GM21381 (cell line): ENCODE measurements around the gene SDK2.
"Not testable (repeated sequence)": the region's sequence is repeated elsewhere in the genome, so short reads cannot be mapped to it uniquely, and the experiment has no call there.

Experiments used
- ATAC-seq: cut with Tn5 transposase; IDR thresholded peaks from one replicate; pipeline ENCODE4 v1.9.1; 2021; ENCODE audit warnings: mild to moderate bottlenecking, moderate library complexity; ENCODE audit not compliant: unreplicated experiment

SDK2 gene

DNA sequence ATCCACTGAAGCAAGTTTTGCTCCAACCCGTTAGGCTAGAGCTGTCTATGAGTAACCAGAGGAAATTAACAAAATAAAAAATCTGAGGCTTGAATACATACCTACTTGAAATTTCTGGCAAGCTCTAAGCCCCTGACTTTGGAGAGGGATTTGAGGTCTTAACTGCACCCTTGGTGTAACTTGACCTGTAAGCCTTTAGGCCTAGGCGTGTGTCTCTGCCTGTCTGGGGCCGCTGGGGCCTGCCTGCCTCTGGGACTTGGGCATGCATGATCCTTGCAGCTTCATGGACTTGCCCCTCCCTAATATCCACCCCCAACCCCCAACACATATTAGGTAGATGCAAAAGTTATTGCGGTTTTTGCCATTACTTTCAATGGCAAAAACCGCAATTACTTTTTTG is 328.8 kb downstream of the SDK2 start:
- ATAC-seq, result no peak

DNA sequence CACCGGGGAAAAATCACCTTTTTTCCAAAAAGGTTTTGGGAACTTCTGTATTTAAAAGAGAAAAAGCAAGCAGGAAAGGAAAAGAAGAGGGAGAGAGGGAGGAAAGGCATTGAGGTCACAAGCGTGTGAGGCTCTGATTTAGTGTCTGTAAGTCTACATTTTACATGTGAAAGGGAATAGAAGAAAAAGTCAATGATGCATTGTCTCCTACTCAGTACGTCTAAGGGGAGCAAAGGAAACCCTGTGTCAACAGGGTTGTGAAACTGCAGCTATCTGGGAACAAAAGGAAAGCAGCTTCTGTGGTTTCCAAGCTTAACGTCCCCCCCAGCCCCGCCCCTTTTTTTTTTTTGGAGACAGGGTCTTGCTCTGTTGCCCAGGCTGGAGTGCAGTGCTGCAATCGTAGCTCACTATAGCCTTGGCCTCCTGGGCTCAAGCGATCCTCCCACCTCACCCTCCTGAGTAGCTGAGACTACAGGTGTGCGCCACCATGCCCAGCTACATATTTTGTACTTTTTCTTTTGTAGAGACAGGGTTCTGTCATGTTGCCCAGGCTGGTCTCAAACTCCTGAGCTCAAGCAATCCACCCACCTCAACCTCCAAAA is 330.6 kb downstream of the SDK2 start:
- ATAC-seq, result no peak

DNA sequence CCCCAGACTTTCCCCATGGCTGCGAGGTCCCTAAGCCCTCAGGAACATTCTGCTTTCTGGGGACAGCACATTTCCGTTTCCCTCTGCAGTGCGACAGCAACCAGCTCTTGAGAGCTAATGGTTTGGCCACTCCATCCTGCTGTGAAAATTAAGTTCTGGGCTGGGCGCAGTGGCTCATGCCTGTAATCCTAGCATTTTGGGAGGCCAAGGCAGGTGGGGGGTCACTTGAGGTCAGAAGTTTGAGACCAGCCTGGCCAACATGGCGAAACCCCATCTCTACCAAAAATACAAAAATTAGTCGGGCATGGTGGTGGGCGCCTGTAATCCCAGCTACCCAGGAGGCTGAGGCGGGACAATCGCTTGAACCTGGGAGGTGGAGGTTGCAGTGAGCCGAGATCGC is 331.4 kb downstream of the SDK2 start:
- not testable (repeated sequence) for ATAC-seq

DNA sequence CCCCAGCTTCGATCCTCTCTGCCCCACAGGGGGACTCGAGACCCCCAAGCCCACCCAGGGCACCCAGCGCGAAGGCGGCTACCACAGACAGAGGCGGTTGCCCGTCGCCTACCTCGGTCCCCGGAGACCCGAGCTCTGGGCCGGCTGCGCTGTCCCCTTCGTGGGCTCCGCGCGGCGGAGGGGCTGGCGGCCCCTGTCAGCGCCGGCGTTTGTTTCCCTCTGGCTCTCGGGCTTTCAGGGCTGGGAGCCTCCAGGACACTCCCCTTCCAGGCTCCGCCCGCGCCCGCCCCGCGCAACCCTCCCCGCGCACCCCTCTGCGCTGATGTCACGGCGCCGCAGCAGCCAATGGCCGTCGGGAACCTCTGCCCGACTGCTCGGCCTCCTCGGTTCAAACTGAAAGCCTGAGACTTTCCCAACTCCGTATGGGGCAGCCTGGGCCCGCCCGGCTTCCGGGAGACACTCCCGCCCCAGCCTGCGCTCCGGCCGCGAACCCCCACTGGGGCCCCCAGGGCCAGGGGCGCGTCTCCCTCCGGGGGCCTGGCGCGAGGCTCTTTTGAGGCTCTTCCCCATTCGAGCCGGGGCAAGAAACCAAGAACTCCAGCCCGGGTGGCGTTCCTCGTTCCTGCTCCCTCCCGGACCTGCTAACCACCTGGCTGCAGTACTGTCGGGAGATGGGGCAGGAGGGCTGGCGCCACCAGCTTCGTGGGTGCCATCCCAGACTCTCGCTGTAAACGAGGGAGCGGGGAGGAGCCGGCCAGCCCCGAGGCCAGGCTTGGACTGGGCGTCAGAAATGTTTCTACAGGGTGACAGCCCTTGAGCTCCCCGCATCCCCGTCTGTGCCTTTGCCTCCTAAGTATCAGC is 332.2 kb downstream of the SDK2 start, which contains the start of gene CDC42EP4:
Gene CDC42EP4 (minus strand): TSS at position 221 of the 861 bp plus-strand sequence. CDS start 25,501 bp downstream, outside the sequence.
- ATAC-seq, result peak; percentile 90

DNA sequence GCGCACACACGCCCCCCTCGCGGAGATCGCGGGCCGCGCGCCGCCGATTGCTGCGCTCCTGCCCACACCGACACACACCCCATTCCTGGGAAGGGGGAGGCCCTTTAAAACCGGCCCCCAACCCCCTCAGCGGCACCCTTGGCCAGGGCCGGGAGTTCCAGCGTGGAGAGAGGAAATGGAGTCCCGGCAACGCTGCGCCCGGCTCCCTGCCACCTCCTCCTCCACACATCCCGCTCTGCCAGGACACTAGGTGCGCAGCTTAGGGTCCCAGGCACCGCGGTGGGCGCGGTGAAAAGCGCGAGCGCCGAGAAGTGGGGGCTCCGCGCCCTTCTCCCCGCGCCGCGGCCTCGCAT is 332.8 kb downstream of the SDK2 start:
- ATAC-seq, result peak; percentile 8

DNA sequence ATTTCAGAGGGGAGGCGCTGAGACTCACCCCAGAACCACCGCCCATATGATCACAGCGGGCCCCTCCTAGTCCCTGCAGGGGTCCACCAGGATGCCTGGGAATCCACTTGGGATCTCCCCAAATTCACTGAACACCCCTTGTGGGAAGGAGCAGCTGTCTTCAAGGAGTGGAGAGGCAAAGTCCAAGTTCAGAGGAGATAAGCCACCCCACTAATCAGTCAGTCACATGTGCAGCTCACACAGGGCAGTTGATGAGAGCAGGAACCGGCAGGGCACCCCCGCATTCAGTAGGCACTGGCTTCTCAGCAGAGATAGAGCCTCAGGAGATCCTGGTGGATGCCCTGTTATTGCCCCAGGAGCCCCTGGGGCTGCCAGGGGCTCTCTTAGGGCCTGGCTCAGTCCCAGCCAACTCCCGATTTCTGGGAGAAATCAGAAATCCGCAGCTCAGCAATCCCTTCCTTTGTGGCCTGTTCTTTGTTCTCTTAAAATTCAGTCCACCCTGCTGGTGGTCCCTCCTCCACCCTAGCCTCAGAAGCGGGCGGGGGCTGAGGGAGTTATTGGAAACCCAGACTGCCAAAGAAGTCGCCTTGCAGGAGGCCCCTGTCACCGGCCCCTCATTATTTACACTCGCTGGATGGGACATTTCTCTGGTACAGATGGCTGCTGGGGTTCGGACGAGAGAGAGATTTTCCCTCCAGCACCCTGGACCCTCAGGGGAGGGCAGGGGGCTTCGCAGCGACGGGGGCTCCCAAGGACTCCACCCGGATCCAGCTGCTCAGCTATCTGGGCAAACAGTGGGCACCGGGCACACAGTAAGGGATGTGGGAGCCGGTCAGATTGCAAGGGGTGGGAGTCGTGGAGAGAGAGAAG is 334.3 kb downstream of the SDK2 start:
- no peak for ATAC-seq

DNA sequence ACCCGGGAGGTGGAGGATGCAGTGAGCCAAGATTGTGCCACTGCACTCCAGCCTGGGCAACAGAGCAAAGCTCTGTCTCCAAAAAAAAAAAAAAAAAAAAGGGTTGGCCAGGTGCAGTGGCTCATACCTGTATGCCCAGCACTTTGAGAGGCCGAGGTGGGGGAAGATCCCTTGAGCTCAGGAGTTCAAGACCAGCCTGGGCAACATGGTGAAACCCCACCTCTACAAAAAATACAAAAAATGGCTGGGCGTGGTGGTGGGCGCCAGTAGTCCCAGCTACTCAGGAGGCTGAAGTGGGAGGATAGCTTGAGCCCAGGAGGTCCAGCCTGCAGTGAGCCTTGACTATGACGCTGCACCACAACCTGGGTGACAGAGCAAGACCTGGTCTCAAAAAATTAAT is 335.3 kb downstream of the SDK2 start:
- not testable (repeated sequence) for ATAC-seq

DNA sequence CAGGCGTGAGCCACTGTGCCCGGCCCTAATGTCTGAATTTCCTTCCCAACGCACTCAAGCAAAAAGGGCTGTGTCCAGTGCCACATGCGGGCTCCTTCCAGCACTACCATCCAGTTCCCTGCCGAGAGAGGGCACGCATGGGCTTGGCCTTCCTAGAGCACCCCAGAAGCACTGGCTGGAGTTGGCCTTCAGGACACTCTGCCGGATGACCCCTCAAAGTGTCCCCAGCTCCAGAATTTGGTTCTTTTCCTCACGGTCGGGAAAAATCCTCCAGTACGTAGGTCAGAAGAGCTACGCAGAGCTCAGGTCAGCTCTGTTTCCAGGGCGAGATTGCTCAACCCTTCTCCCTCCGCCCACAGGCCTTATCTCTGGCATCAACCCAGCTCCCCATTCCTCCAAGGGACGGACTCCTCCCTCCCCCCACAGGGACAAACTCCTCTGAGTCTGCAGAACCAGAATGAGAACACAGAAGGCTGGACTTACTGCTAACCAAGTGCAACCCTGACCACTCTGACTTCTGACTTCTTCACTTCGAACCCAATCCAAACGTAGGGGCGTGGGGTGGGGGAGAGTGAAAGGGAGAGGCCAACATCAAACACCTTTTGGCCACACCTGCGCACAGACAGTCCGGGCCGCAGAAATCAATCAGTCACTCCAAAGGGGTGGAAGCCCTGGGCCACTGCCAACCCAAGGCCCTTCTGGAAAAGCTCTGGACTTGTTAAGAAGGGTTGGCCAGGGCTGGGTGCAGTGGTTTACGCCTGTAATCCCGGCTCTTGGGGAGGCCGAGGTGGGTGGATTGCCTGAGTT is 336.0 kb downstream of the SDK2 start:
- ATAC-seq, result no peak

DNA sequence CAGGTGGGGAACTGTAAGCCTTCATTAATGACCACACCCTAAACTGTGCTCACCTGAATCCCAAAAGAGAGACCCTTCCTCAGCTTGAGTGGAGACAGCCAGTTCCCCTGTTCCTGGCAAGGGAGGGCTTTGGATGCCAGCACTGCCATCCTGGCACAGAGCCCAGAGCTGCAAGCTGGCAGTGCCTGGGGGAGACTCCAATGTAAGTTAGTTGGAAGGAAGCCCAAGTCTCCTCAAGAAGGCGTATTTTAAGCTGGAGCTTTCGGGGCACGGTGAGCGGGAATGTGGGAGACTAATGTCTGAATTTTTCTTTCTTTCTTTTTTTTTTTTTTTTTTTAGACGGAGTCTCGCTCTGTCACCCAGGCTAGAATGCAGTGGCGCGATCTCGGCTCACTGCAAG is 337.1 kb downstream of the SDK2 start:
- no peak for ATAC-seq

DNA sequence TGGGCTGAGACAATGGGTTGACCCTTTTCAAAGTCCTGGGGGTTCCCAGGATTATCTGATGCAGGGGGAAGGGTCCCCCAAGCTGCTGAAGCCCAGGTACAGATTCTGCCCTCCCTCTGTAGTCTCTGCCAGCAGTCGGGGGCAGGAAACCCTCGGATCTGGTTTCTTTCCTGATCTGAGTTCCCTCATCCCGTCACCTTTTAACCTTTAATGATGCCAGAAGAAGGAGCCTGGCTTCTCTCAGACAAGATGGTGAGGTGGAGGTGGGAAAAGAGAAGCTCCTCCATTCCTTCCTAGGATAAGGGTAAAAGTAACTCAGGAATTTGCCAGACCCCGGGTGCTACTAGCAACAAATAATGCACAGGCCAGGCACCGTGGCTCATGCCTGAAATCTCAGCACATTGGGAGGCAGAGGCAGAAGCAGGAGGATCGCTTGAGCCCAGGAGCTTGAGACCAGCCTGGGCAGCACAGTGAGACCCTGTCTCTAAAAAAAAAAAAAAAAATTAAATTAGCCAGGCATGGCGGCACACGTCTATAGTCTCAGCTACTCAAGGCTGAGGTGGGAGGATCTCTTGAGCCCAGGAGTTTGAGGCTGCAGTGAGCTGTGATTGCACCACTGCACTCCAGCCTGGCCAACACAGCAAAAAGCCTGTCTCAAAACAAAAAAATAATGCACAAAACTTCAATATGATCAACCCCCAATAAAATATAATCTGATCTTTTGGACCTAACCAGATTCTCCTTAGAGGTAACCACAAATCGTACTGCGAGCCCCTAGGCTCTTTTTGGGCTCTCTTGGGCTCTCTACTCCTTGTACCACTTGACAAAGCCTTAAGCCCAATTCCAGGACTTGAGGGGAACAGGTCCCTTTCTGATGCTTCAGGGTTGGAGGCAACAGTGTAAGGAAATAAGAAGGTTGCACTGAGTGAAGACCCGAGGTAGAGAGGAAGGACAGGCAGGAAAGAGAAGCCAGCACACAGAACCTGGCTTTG is 338.1 kb downstream of the SDK2 start:
- no peak for ATAC-seq

DNA sequence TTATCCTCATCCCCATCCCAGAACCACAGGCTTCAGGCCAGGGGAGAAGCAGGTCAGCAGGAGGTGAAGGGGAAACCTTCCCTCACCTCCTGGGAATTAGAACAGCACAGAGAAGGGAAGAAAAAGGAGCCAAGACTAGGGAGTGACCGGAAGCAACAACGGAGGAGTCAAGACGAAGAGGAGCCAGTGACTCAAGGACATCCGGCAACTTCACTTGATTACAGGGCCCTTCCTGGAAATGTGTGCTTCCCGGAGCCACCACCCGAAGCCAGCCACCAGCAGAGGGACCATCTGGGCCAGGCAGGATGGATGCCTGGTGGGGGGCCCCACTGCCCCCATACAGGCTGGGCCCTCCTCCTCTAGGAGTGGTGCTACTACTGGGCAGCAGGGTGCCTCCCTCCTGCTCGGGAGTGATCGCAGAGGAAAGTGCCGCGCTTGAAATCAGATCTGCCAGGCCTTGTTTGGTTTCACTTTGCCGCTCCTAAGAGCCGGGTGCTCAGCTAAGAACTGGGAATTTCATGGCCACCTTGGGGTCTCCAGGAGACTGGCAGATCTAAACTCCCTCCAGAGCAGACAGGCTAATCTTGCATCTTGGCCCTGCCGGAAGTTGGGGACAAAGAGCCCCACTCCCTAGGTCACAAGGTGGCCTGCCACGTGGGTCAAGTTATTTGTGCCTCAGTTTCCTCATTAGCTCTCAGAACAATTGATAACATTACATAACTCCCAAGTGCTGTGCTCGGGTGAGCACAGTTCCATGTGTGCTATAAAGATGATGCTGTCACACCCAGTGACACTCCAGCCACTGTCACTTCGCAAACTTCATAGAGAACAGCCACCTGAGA is 339.1 kb downstream of the SDK2 start:
- ATAC-seq, result no peak

DNA sequence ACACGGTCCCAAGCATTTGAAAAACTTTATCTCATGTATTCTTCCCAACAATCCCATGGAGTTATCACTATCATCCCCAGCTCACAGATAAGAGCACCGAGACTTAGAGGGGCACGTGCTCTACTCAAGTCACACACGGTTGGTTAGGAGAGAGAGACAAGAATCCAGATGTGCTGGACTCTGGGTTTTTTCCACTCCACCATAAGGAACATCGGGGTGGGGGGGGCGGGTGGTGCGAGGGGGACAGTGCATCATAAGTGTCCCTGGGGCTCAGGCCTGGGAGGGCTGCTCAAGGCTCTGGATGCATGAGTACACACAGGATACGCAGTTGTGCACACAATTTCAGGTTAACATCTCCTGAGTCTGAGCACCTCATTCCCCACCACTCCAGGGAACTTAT is 339.8 kb downstream of the SDK2 start:
- no peak for ATAC-seq

DNA sequence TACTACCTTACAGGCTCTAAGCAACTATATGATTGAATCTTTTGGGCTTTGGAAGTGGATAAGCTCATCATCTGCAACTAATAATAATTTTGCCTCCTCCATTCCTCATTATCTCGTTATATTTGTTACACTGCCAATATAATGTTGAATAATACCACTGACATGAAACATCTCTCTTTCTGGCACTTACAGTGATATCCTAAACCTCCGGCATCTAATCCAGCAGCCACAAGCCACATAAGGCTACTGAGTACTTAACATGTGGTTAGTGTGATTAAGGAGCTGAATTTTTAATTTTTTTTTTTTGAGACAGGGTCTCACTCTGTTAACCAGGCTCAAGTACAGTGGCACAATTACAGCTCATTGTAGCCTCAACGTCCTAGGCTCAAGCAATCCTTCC is 342.1 kb downstream of the SDK2 start:
- no peak for ATAC-seq

DNA sequence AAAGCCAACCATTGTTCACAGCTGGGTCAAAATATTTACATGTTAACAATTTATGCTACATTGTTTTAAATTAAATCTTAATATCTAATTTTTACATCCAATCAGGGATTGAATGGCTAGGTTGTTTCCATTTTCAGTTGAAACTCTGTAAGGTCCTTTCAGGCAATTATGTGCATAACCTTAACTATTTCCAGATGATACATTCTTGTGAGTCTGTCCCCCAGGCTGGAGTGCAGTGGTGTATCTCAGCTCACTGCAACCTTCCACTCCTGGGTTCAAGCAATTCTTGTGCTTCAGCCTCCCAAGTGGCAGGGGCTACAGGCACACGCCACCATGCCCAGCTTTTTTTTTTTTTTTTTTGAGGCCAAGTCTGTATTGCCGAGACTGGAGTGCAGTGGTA is 342.9 kb downstream of the SDK2 start:
- no peak for ATAC-seq

DNA sequence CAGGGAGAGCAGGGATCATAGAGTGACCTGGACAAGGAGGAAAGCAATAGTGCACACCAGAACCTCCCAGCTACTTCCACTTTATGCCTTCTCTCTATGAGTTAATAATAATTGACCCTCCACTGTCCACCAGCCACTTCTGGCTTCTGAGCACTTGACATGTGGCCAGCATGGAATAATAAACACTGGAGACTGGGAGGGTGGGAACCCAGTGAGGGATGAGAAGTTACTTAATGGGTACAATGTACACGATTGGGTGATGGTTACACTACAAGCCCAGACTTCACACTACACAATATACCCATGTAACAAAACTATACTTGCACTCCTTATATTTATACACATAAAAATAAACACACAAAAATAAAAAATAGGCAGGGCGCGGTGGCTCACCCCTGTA is 343.9 kb downstream of the SDK2 start:
- no peak for ATAC-seq

DNA sequence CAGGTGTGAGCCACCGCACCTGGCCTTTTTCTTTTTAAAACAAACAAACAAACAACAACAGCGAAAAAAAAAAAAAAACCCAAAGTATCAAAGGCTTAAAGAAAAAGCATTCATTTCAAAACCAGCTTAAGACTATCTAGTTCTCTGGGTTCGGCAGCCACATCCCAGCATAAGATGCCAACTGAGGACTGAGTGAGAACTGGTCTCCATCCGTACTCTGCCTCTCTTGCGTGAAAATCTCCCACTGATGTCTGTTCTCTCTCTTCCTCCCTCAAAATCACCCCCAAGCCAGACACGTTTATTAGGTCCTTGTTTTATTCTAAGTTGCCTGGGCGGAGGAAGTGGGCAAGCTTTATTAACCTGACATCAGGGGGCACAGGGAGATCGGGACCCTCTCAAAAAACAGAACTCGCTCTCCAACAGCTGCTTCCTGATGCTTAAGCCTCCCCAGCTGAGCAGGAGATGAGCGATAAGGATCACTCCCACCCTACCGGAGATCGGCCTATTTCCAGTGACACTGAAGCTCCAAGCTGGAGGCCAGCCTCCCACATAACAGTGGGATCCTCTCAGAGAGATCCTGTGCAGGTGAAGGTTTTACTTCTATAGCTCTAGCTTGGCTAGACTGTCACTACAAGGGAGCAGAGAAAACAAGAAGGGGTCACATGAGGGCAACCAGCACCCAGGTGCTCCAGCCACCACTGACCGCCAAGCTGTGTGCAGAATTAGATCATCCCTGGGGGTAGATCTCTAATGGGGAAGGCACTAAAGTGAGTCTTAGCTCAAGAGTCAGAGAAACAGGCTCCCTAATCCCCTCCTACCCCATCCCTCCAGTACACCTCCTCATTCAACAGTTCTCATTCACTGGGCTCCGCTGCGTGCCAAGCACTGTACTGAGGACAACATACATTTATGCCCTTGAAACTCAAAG is 346.0 kb downstream of the SDK2 start:
- ATAC-seq, result no peak

DNA sequence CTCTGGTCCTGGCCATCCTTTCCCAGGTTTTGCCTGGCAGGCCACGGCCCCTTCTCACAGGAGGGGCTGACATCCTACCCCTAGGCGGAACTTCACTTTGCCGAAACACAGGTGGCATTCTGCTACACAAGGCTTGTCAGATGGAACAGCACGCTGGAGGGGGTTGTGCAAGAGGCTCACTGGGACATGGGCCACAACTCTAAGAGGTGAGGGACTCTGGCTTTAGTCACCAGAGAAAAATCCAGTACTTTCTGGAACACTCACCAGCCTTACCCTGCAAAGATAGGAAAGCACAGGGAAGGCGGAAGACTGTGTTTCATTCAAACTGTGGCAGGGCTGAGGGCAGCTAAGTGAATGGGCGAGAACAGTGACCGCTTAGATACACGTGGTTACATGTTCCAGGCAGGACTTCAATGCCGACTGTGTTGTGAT is 350.7 kb downstream of the SDK2 start:
- no peak for ATAC-seq

DNA sequence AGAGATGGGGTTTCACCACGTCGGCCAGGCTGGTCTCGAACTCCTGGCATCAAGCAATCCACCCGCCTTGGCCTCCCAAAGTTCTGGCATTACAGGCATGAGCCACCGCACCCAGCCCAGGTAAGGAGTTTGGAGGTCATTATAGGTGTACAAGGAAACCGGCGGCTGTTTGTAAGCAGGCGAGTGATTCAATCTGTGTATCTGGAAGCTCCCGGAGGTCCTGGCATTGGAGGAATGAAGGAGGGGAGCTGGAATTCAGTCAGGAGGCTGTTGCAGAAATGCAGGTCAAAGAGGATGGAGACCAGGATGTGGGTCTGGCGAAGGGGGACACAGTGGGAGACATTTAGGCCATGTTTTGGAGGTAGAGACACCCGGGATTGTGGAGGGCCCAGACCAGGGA is 351.2 kb downstream of the SDK2 start:
- ATAC-seq, result no peak
